HCT116 (cell line): ENCODE data around the gene TIMM10.

Experiments
- CEBPB ChIP-seq: IDR thresholded peaks from 2 replicates; pipeline ENCODE4 v1.6.1; 2012; ENCODE audit warnings: low read depth
- CTCF ChIP-seq, 3 experiments: fragments of 200-600 bp in 1 of 3; sonication (generic) in 1 of 3; IDR thresholded peaks in 2 of 3; conservative IDR thresholded peaks in 1 of 3; 2 replicates each; pipeline ENCODE4 v1.5.1; 2012 to 2017; ENCODE audit warnings: low read depth in 2 of 3, low read length in 2 of 3, antibody characterized with exemption in 1 of 3, borderline replicate concordance in 1 of 3, control low read depth in 1 of 3, mild to moderate bottlenecking in 1 of 3, mixed read lengths in 1 of 3, mixed run types in 1 of 3, moderate library complexity in 1 of 3; ENCODE audit not compliant: insufficient read depth in 1 of 3
- ELF1 ChIP-seq: IDR thresholded peaks from 2 replicates; pipeline ENCODE4 v1.6.1; 2012; ENCODE audit warnings: low read depth, borderline replicate concordance
- EZH2 ChIP-seq: fragments of 200-600 bp; sonication (generic); IDR thresholded peaks from 2 replicates; pipeline ENCODE4 v1.6.1; 2017; ENCODE audit warnings: antibody characterized with exemption, mixed run types
- EZH2phosphoT487 ChIP-seq: fragments of 200-600 bp; IDR thresholded peaks from 2 replicates; pipeline ENCODE4 v1.6.1; 2018; ENCODE audit warnings: antibody characterized with exemption, borderline replicate concordance
- POLR2A ChIP-seq: IDR thresholded peaks from 2 replicates; pipeline ENCODE4 v1.7.0; 2011; ENCODE audit warnings: borderline replicate concordance; ENCODE audit not compliant: insufficient read depth, insufficient read length; ENCODE audit errors: extremely low read depth
- POLR2AphosphoS5 ChIP-seq: IDR thresholded peaks from 2 replicates; pipeline ENCODE4 v1.6.1; 2011; ENCODE audit warnings: mild to moderate bottlenecking, low read depth, low read length, moderate library complexity
- RAD21 ChIP-seq: IDR thresholded peaks from 2 replicates; pipeline ENCODE4 v1.6.1; 2012; ENCODE audit warnings: low read depth, mild to moderate bottlenecking
- REST ChIP-seq: IDR thresholded peaks from 2 replicates; pipeline ENCODE4 v1.6.1; 2012; ENCODE audit warnings: low read depth
- SIN3A ChIP-seq: IDR thresholded peaks from 2 replicates; pipeline ENCODE4 v1.6.1; 2012; ENCODE audit warnings: low read depth
- SRF ChIP-seq: IDR thresholded peaks from 2 replicates; pipeline ENCODE4 v1.6.1; 2012; ENCODE audit warnings: low read depth
- YY1 ChIP-seq: IDR thresholded peaks from 2 replicates; pipeline ENCODE4 v1.6.1; 2011; ENCODE audit warnings: low read length, low read depth, moderate library complexity, mild to moderate bottlenecking; ENCODE audit not compliant: insufficient replicate concordance; ENCODE audit errors: extremely low read depth
- ZNF274 ChIP-seq: fragments of 200-500 bp; sonication (Bioruptor generic); IDR thresholded peaks from 2 replicates; pipeline ENCODE4 v1.6.1; 2014; ENCODE audit warnings: mild to moderate bottlenecking, low read depth, low read length, inconsistent platforms

- TF ChIP-seq RAD21 (peak; percentile 81), POLR2AphosphoS5 (no peak), POLR2A (no peak), EZH2 (no peak), CTCF (IDR thresholded peaks at IDR 0.05 in 2 of 3, conservative IDR thresholded peaks at IDR 0.05 in 1 of 3; ENCODE audit: borderline replicate concordance in 1 of 3, insufficient read depth in 1 of 3, low read depth in 2 of 3, low read length in 2 of 3) (peak; percentile 90 to 96 (median 95); a peak in 5 of 6 replicates), YY1 (no peak), SRF (no peak), ELF1 (no peak), ZNF274 (no peak), CEBPB (no peak), SIN3A (no peak), REST (no peak), EZH2phosphoT487 (no peak)
Observed at GRCh38 chr11:57568330-57568766, 37.8 kb upstream of the TIMM10 start.
